GM18868 (cell line): ENCODE measurements around the gene CDKN2C.

Experiments used
- ATAC-seq: cut with Tn5 transposase; IDR thresholded peaks from one replicate; pipeline ENCODE4 v1.9.1; 2021; ENCODE audit warnings: mild to moderate bottlenecking, moderate library complexity; ENCODE audit not compliant: unreplicated experiment

The CDKN2C gene

DNA sequence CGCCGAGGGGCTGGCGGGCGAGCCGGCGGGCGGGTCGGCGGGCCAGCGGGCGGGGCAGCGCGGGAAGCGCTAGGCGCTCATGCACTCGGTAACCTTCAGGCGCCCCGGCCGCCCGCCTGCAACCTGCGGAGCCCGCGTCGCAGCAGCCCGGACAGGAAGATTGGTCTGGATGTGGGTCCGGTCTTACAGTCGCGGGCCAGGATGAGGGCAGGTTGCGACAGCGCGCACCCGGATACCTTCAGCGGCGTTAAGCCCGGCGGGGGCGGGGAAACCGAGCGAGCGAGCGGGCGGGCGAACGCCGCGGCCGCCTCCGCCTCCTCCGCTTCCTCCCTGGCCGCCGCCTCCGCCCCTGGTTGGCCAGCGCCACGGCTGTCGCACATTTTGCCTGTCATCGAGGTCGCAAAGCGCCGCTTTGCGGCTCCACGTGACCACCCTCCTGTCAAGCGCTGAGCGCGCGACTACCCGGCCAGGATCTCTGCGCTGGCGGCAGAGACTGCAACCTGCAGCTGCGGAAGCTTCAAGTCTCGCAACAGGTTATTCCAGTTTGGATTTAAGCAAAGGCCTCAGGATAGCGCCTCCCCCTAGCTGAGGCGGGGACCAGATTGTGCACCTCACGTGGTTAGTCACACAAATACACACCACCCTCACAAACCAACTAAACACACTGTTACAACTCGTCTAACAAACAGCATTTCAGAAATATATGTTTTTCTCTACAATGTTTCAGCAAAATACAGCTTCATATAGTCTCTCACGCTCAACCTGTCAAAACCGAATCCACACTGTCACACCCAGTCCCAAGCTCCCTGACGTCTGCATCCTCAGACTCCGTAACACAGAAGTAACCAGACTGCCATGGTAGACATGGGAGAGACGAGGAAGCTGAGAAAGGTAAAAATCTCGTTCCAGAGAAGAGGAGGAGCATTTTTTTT lies 9.9 kb upstream of the CDKN2C start, which contains the start of gene FAF1:
FAF1 (minus strand) TSS at position 355 of the 932 bp plus-strand sequence. CDS start 456 bp downstream, outside the sequence.
- ATAC-seq: peak; percentile 79

- ATAC-seq: no peak
Measured at GRCh38 chr1:50964863-50965262, 5.2 kb upstream of the CDKN2C start.

DNA sequence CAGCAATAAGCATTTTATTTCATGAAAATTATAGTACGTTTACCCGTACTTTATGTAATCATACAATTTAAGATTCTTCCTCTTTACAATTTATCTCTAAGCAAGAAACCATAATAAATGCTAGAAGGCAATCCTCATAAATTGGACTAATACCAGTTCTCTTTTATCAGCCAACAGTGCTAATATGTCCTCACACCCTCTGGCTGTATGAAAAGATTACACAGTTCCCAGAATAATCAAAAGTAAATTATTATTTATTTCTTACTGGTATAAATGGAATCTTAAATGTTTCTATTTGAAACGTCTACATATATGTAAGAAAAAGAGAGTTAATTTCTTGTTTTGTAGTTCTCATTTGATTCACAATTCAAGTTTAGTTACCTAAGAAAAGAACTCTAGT lies 3.1 kb upstream of the CDKN2C start:
- no peak for ATAC-seq

- peak; percentile 16 for ATAC-seq
Measured at GRCh38 chr1:50967416-50968157, 2.5 kb upstream of the CDKN2C start.

- ATAC-seq: peak; percentile 63
Measured at GRCh38 chr1:50968158-50968820, 1.8 kb upstream of the CDKN2C start.

- peak; percentile 18 for ATAC-seq
Measured at GRCh38 chr1:50968821-50969610, 1.0 kb upstream of the CDKN2C start.

- no peak for ATAC-seq
Measured at GRCh38 chr1:50970509-50970887, 453 bp downstream of the CDKN2C start.

DNA sequence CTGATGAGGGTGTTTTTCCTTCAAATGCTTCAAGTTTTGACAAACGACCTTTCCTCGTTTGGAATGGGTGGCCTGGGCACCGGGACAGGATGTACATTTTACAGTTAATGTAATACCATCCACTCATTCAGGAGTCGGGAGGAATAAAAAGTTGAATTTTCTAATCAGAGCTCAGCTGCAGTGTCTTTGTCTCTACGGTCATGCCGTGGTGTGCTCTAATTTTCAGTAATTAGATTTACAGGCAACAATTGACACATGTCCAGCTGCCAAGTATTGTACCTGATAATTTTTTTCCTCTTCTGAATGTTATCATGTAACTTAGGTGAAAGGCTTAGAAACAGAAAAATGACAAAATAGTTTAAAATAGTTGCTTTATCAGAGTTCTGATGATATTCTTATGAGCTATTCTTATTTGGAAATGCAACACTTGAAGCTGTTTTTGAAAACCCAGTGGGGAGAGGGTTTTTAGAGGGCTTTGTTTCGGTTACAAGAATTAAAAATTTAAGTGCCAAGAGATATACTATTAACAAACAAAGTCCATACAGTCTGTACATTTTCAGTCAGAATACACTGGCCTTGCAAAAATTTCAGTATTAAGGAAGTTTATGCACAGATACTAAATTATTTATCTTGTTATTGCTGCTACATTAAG lies 1.0 kb downstream of the CDKN2C start:
- ATAC-seq: no peak

DNA sequence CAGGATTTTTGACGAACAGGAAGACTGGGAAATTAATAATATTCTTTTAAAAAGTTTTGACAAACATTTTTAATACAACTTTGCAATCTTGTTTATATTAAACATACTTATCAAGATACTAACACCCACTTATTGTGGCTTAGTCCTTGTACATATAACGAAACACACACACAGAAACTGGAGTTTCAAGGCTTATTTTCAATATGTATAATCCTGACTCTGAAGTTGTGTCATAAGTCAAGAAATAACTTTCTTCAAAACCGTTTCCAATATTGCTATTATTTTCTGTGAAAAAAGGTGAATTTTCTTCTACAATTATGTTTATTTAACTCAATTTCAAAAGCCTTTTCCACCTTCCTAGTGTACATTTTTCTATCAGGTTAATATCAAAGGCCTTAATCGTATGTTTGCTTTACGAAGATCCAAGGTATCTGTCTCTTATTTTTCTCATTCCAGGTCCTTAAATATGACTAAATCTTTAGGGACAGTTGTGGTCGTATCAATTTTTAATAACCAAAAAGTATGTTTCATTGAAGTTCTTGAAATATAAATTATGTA lies 1.8 kb downstream of the CDKN2C start:
- ATAC-seq: no peak

DNA sequence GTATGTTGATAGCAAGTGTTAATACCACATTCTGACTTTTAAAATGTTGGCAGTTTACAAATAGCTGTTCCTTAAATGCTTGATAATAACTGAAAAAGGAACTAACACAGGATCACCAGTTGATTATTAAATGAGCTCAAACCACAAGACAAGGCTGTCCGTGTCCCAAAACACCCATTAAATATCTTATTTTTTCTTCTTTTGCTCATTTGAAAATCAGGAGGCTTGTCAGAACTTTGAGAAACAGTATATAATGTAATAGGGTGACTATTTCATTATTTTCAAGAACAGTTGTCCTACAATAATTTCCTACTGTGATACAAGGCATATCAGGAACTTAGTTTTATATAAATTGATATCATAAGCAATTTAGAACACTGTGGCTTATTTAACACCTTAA lies 2.7 kb downstream of the CDKN2C start:
- ATAC-seq: no peak

DNA sequence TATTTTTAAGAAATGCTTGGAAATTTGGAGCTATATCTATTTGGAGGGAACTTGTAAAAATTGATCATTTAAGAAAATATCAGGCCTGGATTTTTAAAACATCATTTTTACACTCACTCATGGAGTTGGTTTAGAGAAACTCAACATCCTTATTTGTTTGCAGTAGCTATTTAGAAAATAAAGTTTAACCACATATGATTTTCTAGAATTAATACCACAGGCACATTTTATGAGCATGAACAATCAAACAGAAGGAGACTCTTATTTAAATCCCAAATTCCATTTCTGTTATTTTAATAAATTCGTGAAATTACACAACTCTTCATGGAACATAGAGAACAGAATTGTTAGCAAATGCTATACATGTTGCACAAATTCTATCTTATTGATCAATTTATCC lies 3.2 kb downstream of the CDKN2C start:
- no peak for ATAC-seq

- no peak for ATAC-seq
Measured at GRCh38 chr1:50973875-50974617, 4.0 kb downstream of the CDKN2C start.

DNA sequence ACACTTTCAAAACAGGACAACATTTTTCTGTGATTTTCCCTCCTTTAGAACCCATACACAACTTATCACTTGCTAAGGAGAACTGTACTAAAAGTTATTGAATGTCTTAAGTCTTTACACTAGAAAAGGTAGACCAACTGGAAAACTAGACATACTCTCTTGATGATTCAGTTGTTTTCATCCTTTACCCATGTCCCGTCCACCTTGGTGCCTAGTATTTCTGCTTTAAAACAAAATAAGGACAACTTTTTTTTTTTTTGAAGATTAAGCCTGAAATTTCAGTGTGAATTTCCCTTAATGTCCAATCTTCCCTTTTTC lies 4.5 kb downstream of the CDKN2C start:
- no peak for ATAC-seq

GRCh38 chr1:50975436-50975835 lies 5.4 kb downstream of the CDKN2C start:
- no peak for ATAC-seq

DNA sequence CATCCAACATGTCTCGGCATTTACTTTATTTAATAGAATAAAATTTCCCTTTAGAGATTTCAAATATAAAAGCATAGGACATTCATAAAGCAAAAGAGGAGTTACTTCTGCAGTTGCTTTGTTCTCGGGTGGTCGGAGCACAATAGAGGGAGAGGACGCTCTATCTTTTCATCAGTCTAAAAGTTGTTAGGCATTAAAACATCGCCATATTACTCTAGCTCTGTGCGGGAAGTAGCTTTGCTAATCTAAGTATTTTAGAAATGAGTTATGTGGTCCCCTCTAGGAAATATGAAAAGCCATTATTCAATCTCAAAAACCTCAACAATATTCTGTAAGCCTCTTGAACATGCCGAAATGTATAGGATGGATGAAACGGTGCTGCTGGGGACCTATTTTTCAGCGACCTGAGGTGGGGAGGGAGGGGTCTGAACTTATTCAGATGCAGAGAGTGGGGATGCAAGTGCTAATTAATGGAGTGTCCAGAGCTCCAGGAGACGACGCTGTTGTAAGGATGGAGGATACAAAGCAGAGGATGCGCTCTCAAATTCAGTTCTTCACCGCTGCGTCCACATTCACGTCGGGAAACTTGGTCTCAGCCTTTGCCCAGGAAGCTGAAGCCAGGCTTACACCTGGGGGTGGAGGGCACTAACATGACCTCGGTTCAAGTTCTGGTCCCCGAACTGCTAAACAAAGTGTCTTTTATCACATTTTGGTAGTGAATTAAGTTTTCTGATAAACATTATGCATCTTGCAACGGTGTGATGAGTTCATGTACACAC lies 6.3 kb downstream of the CDKN2C start:
- peak; percentile 2 for ATAC-seq

GRCh38 chr1:50976890-50977574 lies 7.0 kb downstream of the CDKN2C start:
- ATAC-seq: peak; percentile 59

DNA sequence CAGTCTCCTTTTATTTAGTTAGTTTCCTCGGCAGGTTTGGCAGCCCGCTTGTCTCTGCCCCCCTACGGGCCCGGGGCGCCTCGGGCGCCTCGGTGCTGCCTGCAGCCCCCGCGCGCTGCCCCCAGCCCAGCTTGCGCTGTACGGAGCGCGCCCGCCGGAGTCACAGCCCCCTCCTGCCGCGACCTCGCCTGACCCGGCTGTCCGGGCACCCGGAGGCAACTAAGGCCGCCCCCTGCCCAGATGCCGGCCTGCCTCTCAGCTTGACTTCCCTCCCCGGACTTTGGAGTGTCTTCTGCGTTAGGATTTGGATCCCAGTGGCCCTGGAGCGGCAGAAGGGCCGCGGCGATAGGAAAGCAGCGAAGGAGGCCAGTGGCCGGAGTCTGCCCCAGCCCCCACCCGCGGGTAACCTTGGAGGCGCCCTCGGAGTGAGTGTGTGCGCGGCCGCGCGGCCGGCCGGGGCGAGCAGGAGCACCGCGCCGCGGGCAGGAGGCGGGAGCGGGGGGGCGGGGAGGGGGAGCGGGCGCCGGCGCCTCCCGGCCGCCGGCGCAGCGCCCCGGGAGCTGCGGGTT lies 7.6 kb downstream of the CDKN2C start:
- peak; percentile 39 for ATAC-seq
